ENCODE results near the gene PDS5B.

GRCh38 chr13:32645854-32646253 lies 59.6 kb downstream of the PDS5B start:
- no peak for TF ChIP-seq CTCF (IDR thresholded peaks at IDR 0.05)
- TF ChIP-seq ZFX (IDR thresholded peaks at IDR 0.05; ENCODE audit: borderline replicate concordance) = no peak

Data from 22Rv1 (cell line).